Measurements from ENCODE around the gene SYT1. TPM values are rescaled to one million over a fixed set of nuclear protein-coding genes. Genes with fewer than 3 reads are reported as not detected.

The SYT1 gene
- total and polyA plus RNA-seq, 4 donors, result 0.53 to 0.84 (median 0.64) TPM

DNA sequence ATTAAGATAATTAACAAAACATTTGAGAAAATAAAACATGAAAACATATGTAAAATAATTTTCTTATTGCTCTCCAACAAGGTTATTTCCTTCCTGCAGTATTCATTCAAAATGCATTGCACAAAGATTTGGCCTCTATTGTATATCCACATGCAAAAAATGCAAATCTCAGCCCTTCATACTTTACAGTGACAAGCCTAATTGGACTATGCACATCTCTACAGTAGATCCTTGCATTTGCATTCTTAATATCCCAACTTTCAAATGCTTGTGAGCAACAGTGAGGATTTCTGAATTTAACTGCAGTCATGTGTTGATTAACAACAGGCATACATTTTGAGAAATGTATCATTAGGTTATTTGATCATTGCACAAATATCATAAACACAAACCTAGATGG lies 492.5 kb downstream of the SYT1 start:
- Histone ChIP-seq H3K9ac (ENCODE audit: low read depth in 1 of 2, low read length in 2 of 2) (no peak overlapping the region), H3K27ac (ENCODE audit: low read depth in 1 of 2, low read length in 2 of 2) (no peak overlapping the region), H3K4me1 (ENCODE audit: control insufficient read depth in 4 of 4, insufficient read depth in 4 of 4, low read length in 3 of 4) (peaks cover 0 to 3% (median 0%) of the 10 kb centered on the region in 4 donors), H3K36me3 (ENCODE audit: control insufficient read depth in 4 of 4, insufficient read depth in 3 of 4, low read depth in 1 of 4, low read length in 3 of 4) (no peaks in the 10 kb centered on the region), H3K27me3 (ENCODE audit: control insufficient read depth in 4 of 4, insufficient read depth in 4 of 4, low read length in 3 of 4) (no peaks in the 10 kb centered on the region), H3K4me3 (ENCODE audit: low read depth in 1 of 3, low read length in 3 of 3) (no peak overlapping the region), H3K9me3 (ENCODE audit: control insufficient read depth in 4 of 4, low read length in 3 of 4) (no peaks in the 10 kb centered on the region)
- TF ChIP-seq NR2F2 (IDR thresholded peaks at IDR 0.05), result no peak
- no peak for TF ChIP-seq HNF4A (conservative IDR thresholded peaks at IDR 0.05)
- no peak for TF ChIP-seq RXRA (IDR thresholded peaks at IDR 0.05)
- TF ChIP-seq, protein P1, sequence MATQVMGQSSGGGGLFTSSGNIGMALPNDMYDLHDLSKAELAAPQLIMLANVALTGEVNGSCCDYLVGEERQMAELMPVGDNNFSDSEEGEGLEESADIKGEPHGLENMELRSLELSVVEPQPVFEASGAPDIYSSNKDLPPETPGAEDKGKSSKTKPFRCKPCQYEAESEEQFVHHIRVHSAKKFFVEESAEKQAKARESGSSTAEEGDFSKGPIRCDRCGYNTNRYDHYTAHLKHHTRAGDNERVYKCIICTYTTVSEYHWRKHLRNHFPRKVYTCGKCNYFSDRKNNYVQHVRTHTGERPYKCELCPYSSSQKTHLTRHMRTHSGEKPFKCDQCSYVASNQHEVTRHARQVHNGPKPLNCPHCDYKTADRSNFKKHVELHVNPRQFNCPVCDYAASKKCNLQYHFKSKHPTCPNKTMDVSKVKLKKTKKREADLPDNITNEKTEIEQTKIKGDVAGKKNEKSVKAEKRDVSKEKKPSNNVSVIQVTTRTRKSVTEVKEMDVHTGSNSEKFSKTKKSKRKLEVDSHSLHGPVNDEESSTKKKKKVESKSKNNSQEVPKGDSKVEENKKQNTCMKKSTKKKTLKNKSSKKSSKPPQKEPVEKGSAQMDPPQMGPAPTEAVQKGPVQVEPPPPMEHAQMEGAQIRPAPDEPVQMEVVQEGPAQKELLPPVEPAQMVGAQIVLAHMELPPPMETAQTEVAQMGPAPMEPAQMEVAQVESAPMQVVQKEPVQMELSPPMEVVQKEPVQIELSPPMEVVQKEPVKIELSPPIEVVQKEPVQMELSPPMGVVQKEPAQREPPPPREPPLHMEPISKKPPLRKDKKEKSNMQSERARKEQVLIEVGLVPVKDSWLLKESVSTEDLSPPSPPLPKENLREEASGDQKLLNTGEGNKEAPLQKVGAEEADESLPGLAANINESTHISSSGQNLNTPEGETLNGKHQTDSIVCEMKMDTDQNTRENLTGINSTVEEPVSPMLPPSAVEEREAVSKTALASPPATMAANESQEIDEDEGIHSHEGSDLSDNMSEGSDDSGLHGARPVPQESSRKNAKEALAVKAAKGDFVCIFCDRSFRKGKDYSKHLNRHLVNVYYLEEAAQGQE (IDR thresholded peaks at IDR 0.05), result no peak
- TF ChIP-seq, protein P2, sequence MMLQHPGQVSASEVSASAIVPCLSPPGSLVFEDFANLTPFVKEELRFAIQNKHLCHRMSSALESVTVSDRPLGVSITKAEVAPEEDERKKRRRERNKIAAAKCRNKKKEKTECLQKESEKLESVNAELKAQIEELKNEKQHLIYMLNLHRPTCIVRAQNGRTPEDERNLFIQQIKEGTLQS (IDR thresholded peaks at IDR 0.05), result no peak
- no peak for TF ChIP-seq HNF4G (IDR thresholded peaks at IDR 0.05)
- no peak for DNase-seq (ENCODE audit: low spot score)

DNA sequence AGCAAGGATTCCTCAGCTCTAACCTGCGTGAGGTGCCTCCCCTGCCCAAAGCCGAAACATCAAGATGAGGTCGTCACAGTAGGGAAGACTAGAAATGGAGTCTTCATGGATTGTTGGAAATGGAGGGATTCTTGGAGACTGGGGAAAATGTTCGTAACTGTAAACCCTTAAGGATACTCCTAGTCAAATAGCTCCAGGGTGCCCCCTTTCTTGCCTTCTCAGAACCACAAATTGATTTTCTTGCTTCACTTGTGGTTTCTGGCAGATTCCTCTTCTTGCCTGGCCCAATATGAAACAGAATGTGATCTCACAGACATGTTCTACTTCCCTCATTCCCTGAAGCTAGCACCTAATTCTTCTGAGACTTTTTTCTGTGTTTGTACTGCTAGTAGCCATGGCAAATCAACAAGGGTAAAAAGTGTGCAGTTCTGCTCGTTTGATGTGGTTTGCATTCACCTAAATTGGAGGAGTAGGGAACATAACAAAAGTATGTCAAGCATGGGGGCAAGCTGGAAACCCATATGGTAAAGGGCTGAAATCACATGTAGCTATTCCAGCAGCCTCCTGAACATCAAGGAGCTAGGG lies 494.2 kb downstream of the SYT1 start:
- Histone ChIP-seq H3K27ac (ENCODE audit: low read depth in 1 of 2, low read length in 2 of 2) (no peak overlapping the region), H3K9me3 (ENCODE audit: control insufficient read depth in 4 of 4, low read length in 3 of 4) (no peaks in the 10 kb centered on the region), H3K4me1 (ENCODE audit: control insufficient read depth in 4 of 4, insufficient read depth in 4 of 4, low read length in 3 of 4) (peaks cover 0 to 3% (median 0%) of the 10 kb centered on the region in 4 donors), H3K36me3 (ENCODE audit: control insufficient read depth in 4 of 4, insufficient read depth in 3 of 4, low read depth in 1 of 4, low read length in 3 of 4) (no peaks in the 10 kb centered on the region), H3K27me3 (ENCODE audit: control insufficient read depth in 4 of 4, insufficient read depth in 4 of 4, low read length in 3 of 4) (no peaks in the 10 kb centered on the region), H3K4me3 (ENCODE audit: low read depth in 1 of 3, low read length in 3 of 3) (no peak overlapping the region), H3K9ac (ENCODE audit: low read depth in 1 of 2, low read length in 2 of 2) (no peak overlapping the region)
- no peak for DNase-seq (ENCODE audit: low spot score)
- WGBS, result 79% methylated on average over 5 of the region's 5 CpGs
- TF ChIP-seq JUND (IDR thresholded peaks at IDR 0.05), result no peak
- TF ChIP-seq RAD21 (IDR thresholded peaks at IDR 0.05), result no peak
- TF ChIP-seq, protein P3, sequence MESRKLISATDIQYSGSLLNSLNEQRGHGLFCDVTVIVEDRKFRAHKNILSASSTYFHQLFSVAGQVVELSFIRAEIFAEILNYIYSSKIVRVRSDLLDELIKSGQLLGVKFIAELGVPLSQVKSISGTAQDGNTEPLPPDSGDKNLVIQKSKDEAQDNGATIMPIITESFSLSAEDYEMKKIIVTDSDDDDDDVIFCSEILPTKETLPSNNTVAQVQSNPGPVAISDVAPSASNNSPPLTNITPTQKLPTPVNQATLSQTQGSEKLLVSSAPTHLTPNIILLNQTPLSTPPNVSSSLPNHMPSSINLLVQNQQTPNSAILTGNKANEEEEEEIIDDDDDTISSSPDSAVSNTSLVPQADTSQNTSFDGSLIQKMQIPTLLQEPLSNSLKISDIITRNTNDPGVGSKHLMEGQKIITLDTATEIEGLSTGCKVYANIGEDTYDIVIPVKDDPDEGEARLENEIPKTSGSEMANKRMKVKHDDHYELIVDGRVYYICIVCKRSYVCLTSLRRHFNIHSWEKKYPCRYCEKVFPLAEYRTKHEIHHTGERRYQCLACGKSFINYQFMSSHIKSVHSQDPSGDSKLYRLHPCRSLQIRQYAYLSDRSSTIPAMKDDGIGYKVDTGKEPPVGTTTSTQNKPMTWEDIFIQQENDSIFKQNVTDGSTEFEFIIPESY (IDR thresholded peaks at IDR 0.05), result no peak
- TF ChIP-seq TAF1 (conservative IDR thresholded peaks at IDR 0.05), result no peak

DNA sequence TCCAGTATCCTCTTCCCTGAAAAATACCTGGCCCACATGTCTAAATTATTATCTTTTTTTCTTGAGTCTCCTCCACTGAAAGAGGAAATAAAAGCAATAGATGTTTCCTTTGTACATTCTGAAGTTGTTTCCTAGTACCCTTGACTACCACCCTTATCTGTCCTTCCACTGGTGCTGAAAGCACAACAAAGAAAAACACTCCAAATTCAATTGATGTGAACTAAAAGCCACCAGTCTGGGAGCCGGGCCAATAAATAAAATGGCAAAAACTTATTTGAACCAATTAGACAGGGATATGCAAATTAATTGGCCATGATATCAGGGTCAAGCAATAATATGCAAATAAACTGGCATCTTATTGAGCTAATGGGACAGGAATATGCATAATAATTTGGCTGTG lies 495.7 kb downstream of the SYT1 start:
- no peaks in the 10 kb centered on the region for H3K27me3 ChIP-seq (ENCODE audit: control insufficient read depth in 4 of 4, insufficient read depth in 4 of 4, low read length in 3 of 4)
- no peak overlapping the region for H3K4me3 ChIP-seq (ENCODE audit: low read depth in 1 of 3, low read length in 3 of 3)
- peaks cover 0 to 3% (median 0%) of the 10 kb centered on the region in 4 donors for H3K4me1 ChIP-seq (ENCODE audit: control insufficient read depth in 4 of 4, insufficient read depth in 4 of 4, low read length in 3 of 4)
- H3K27ac ChIP-seq (ENCODE audit: low read depth in 1 of 2, low read length in 2 of 2), result no peak overlapping the region
- 50% methylated on average over 1 of the region's 1 CpG for WGBS
- TF ChIP-seq, protein P1 (IDR thresholded peaks at IDR 0.05), result no peak
- TF ChIP-seq FOXA2 (IDR thresholded peaks at IDR 0.05) (no peak), SP1 (IDR thresholded peaks at IDR 0.05) (no peak), RAD21 (IDR thresholded peaks at IDR 0.05) (no peak), NR2F2 (IDR thresholded peaks at IDR 0.05) (no peak), GABPA (IDR thresholded peaks at IDR 0.05 in 1 of 2, conservative IDR thresholded peaks at IDR 0.05 in 1 of 2) (no peak), HNF4G (IDR thresholded peaks at IDR 0.05) (no peak)
- TF ChIP-seq, protein P3 (IDR thresholded peaks at IDR 0.05), result no peak
- TF ChIP-seq, protein P2 (IDR thresholded peaks at IDR 0.05), result no peak
- H3K36me3 ChIP-seq (ENCODE audit: control insufficient read depth in 4 of 4, insufficient read depth in 3 of 4, low read depth in 1 of 4, low read length in 3 of 4), result no peaks in the 10 kb centered on the region
- no peak overlapping the region for H3K9ac ChIP-seq (ENCODE audit: low read depth in 1 of 2, low read length in 2 of 2)
- DNase-seq (ENCODE audit: low spot score), result no peak
- no peaks in the 10 kb centered on the region for H3K9me3 ChIP-seq (ENCODE audit: control insufficient read depth in 4 of 4, low read length in 3 of 4)

Measured in liver (tissue), 9 donors.